ENCODE results near the gene RFT1.

Gene RFT1

GRCh38 chr3:53084310-53085001 is 45.8 kb downstream of the RFT1 start:
- DNase-seq = no peak

- no peak for DNase-seq
Observed at GRCh38 chr3:53083949-53084309, 46.3 kb downstream of the RFT1 start.

GRCh38 chr3:53083521-53083920 is 46.7 kb downstream of the RFT1 start:
- no peak for DNase-seq

DNA sequence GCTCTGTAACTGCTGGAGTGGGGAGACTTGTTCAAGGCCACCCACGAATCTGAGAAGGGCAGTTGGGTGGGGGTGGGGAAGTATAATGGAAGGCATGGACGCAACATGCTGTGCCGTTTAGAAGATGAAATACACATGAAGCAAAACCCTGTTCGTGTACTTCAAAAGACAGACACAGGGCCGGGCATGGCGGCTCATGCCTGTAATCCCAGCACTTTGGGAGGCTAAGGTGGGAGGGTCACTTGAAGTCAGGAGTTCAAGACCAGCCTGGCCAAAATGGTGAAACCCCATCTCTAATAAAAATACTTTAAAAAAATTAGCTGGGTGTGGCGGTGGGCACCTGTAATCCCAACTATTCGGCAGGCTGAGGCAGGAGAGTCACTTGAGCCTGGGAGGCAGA is 47.5 kb downstream of the RFT1 start:
- DNase-seq = no peak

DNA sequence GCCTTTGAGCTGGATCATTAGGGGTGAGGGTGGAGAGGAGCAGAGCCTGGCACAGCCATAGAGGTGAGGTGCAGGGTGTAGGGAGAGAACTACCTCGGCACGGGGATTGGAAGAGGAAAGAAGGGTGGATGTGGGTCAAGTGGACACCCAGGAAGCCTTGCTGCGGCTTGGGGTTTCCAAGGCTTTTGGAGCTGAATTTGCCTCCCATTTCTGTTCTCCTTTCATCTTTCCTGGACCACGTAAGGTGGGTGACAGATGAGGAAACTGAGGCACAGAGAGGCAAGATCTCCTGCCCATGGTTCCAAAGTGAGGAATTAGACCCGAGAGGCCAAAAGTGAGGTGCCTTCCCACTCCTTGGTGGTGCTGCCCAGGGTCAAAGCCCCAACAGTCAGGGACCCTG is 48.9 kb downstream of the RFT1 start:
- DNase-seq = no peak

DNA sequence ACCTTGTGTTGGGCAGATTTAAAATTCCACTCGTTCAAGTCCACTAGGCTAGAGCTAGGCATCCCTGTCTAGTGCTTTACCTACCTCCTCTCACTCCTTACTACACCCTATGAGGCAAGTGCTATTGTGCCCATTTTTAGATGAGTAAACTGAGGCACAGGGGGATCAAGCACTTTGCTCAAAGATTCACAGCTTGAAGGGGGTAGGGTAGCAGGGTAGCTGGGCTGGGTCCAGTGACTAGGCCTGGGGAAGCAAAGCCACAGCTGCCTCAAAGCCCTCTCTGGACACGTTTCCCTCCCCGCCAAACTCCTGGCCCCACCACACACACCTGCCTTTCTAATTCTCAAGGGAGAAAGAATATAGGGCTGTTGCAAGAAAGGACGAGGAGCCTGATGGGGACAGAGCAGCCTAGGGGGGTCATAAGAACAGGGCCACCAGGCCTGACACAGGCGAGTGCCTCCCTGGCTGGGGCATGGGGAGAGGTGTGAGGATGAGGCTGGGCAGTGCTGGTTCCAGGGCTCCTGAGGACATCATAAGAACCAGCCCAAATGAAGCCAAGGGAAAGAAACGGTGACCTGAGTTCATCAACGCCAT is 49.5 kb downstream of the RFT1 start:
- no peak for DNase-seq

DNA sequence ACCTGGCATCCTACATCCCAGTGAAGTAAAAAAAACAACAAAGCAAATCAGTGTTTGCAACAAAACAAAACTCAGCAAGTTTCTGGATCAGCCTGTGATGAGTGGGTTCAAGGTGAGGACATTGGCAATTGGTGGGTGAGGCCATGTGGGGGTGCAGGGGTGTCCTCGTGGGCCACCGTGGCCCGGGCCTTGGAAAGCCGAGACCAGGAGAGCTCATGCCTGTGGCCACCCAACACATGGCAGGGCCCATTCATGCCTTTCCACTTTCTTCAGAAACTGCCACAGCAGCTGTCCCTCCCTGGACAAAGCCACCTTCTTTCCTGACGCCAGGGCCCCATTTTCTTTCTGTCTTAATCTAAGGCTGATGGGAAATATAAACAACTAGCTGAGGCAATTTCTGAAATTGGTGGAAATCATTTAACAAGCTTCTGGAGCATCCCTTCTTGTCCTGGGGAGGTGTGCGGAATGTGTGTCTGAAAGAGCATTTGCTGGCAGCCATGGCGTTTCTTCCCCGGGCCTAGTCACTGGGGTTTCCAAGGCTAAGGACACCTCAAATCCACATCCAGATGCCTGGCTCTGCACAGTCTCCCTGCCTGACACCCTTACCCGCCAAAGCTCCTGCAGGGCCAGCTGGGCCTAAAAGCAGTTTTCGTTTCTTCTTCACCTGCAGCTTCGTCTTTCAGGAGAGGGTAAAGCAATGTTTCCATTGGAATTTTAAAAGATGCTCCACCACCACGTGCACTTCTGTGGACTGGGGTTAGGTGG is 50.3 kb downstream of the RFT1 start:
- DNase-seq = no peak

DNA sequence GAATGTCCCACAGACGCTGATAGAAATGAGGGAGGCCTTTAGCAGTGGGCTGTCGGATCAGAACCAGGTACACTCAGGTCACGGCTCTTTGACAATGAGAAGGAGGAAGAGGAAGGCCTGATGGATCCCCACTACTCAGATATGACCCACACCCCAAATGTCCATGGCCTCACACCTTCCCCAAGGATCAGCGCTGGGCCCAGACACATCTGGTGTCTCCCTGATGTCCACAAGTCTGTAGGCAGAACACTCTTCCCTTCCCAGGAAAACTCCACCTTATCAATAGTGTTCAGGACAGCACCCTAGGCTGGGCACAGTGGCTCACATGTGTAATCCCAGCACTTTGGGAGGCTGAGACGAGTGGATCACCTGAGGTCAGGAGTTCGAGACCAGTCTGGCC is 51.1 kb downstream of the RFT1 start:
- DNase-seq = no peak

- no peak for DNase-seq
Observed at GRCh38 chr3:53078656-53079055, 51.6 kb downstream of the RFT1 start.

DNA sequence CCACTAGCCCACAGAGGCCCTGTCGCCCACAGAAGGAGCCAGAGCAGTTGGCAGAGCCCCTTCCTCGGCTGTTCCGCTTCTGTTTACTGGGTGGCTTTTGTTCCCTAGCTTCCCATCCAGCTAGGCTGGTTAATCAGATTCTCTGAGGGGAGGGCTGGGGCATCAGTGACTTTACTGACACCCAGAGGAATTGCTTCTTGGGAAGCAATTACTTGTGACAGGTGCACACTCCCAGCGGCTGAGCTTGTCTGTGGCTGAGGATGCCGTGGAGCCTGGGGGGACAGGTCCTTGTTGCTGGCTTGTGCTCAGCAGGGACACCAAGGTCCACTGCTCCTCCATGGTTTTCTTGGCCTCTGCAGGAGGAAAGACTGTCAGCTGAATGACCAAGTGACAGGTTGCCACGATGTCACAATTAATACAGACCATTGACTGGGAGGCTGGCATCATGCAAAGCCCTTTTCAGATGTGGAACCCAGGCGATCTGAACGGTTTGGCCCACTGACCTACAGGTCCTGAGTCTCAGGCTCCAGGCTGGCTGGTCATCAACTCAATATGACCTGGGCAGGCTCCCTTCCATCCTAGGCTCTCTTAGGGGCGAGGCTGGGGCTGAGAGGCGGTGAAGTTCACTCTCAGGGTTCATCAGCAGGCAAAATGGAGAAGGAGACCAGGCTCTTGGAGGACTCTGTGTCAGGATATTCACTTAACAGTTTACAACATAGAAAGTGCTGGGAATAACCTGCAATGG is 52.6 kb downstream of the RFT1 start:
- no peak for DNase-seq

DNA sequence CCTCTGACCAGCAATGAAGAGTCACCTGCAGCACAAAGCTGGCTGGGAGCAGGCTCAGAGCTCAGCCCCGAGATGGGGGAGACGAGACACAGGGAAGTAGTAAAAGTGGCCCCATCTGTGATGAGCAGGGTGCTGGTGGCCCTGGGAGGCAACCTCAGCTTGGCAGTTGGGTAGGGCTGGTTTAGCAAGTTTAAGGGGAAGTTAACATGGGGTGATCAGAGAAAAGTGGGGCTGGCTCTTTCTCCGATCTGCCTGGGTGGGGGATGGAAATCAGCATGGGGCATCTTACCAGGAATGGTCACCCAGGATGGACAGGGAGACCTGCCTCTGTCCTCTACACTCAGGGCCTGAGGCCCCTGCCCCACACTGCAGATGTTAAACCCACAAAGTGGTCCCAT is 54.5 kb downstream of the RFT1 start:
- no peak for DNase-seq

- no peak for DNase-seq
Observed at GRCh38 chr3:53074761-53075742, 55.2 kb downstream of the RFT1 start.

- DNase-seq = no peak
Observed at GRCh38 chr3:53074366-53074696, 55.9 kb downstream of the RFT1 start.

GRCh38 chr3:53073553-53074365 is 56.5 kb downstream of the RFT1 start:
- DNase-seq = no peak

DNA sequence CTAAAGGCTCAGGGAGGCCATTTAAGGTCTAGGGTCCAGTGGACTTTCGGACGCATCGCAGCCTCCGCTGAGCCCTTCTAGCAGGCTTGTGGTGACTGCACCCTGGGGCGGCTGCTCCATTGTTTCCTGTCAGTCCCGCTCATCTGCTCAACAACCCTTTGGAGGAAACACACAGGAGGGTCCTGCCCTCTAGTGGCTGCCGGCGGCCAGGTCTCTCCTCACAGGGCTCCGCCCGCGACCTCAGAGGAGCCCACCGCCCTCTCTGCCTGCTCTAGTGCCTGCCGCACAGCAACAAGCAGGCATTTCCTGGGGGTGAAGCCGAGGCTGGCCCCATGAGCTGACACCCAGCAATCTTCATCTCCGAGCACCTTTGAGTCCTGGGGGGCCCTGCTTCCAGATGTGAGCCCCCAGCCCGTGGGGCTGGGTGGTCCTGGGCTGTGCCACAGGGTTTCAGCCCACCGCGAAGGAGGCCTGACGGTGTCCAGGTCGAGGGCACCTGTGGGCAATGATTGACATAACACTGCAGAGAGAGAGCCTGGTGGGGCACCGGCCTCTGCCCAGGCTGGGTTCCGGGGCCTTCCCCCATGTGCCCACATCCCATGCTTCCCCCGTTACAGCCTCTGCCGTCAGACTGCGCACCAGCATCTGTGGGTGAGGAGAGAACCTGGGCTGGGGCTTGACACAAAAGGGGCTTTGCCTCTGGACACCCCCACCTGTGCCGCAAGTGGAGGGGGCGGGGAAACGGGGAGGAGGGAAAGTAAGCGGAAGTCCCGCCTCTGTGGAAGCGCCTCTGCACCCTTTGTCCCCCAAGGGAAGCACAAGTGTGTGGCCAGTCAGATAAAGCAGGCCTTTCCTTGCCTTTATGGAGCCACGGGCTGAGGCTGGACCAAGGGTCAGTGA is 57.3 kb downstream of the RFT1 start:
- DNase-seq = peak; percentile 92

DNA sequence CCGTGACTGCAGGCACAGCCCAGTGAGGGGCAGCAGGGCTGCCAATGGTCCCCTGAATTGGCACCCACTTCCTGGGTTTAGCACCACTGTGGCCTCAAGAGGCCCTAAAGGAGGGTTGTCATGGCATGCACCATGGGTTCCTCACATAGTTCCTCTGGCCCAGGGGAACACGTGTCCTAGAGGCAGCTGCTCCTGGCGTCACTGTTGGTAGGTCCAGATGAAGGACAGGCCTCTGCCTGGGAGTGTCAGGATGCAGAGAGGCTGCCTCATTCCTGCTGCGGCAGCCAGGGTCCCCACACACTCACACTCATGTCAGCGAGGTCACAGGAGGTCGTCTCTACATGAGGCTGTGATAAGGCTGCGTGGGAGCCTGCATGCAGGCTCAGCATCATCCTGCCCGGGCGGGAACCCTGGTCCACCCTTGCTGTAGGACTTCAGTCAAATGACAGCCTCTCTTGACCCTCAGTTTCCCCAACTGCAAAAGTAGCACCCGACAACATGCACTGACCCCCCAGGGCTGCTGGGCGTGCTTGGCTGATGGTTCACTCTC is 58.3 kb downstream of the RFT1 start:
- DNase-seq = no peak

DNA sequence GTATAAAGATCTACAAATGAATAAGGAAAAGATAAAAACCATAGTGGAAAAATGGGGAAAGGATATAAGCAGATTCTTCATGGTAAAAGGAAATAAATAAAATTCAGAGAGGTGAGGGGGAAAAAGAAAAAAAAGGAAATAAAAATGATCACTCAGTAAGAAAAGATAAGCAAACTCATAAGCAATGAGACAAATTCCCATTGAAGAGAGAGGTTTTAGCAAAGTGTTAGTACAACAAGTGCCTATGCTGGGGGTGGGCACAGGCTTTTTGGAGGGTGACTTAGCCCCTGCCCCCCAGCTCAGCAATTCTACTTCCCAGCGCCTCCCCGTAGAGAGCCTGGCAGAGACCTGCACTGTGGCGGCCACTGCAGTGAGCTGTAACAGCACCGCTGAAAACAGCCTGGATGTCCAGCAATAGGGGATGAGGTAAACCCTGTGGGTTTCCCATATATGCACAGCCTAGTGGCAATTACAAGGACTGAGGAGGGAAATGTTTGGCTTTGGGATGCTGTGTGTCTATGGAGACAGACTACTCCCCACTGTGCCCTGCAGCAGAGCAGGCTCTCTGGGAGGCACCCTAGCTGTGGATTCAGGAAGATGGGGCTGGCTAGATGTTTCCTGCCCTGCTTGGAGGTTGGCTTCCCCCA is 60.7 kb downstream of the RFT1 start:
- DNase-seq = no peak

DNA sequence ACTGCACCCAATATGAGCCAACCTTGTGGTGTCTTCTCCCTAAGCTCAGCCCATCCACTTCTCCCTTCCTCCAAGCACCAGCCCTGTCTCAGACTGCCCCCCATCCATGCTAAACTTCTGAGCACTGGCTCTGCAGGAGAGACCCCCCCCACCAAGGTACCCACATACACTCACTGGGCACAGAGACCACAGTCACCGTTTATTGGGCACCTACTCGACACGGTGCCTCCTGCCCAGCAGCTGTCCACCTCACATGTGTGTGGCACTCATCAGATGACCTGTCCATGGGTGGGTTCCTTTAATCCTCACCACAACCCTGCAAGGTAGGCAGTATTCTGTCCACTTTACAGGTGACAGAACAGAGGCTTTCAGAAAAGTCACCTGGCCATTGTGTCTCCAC is 62.1 kb downstream of the RFT1 start:
- no peak for DNase-seq

- DNase-seq = no peak
Observed at GRCh38 chr3:53067567-53067966, 62.7 kb downstream of the RFT1 start.

All from CD4-positive, alpha-beta T cell treated with Interleukin-17A for 4 hours (primary cell).